ENCODE data around the gene SYS1. TPM values are rescaled to one million over a fixed set of nuclear protein-coding genes. Genes with fewer than 3 reads are reported as not detected.

Gene SYS1
- total RNA-seq, 4 donors from 2014 or later, result 19.2 to 35.6 (median 25.2) TPM

- H3K4me1 ChIP-seq, result peaks cover 0 to 32% (median 12%) of the 10 kb centered on the region in 4 donors
These were observed 46.7 kb downstream of the SYS1 start for GRCh38 chr20:45409521-45410272.

GRCh38 chr20:45410887-45411286 is 47.9 kb downstream of the SYS1 start:
- H3K36me3 ChIP-seq, result peaks cover 0 to 37% (median 0%) of the 10 kb centered on the region in 3 donors
- no peak overlapping the region for H3K27ac ChIP-seq
- 51 to 57% methylated on average over 8 of the region's 8 CpGs for WGBS, 2 donors
- H3K9me3 ChIP-seq, result no peaks in the 10 kb centered on the region
- peaks cover 0 to 31% (median 11%) of the 10 kb centered on the region in 4 donors for H3K4me1 ChIP-seq
- H3K27me3 ChIP-seq, result no peaks in the 10 kb centered on the region
- DNase-seq (ENCODE audit: low spot score in 2 of 2), result no peak
- H3K4me3 ChIP-seq, result no peak overlapping the region
- TF ChIP-seq POLR2A (IDR thresholded peaks at IDR 0.05) (no peak), CTCF (IDR thresholded peaks at IDR 0.05) (no peak)

More at GRCh38 chr20:45409521-45410272, 46.7 kb downstream of the SYS1 start:
- Histone ChIP-seq H3K4me3 (no peak overlapping the region), H3K27ac (no peak overlapping the region), H3K9me3 (no peaks in the 10 kb centered on the region), H3K27me3 (no peaks in the 10 kb centered on the region), H3K36me3 (peaks cover 0 to 37% (median 0%) of the 10 kb centered on the region in 3 donors)
- no peak for TF ChIP-seq CTCF (IDR thresholded peaks at IDR 0.05)
- no peak for TF ChIP-seq POLR2A (IDR thresholded peaks at IDR 0.05)
- no peak for TF ChIP-seq EP300 (IDR thresholded peaks at IDR 0.05)
- DNase-seq (ENCODE audit: low spot score in 2 of 2), result no peak
- 87% methylated on average over 7 of the region's 7 CpGs for WGBS, 2 donors

GRCh38 chr20:45412653-45413052 is 49.7 kb downstream of the SYS1 start:
- Histone ChIP-seq H3K9me3 (no peaks in the 10 kb centered on the region), H3K27me3 (no peaks in the 10 kb centered on the region), H3K27ac (no peak overlapping the region), H3K4me3 (no peak overlapping the region), H3K4me1 (peaks cover 0 to 37% (median 14%) of the 10 kb centered on the region in 4 donors), H3K36me3 (peaks cover 0 to 37% (median 0%) of the 10 kb centered on the region in 3 donors)
- 57 to 60% methylated on average over 5 of the region's 5 CpGs for WGBS, 2 donors
- no peak for DNase-seq (ENCODE audit: low spot score in 2 of 2)
- no peak for TF ChIP-seq EP300 (IDR thresholded peaks at IDR 0.05)

GRCh38 chr20:45413479-45413878 is 50.5 kb downstream of the SYS1 start:
- Histone ChIP-seq H3K27ac (no peak overlapping the region), H3K4me3 (no peak overlapping the region), H3K36me3 (peaks cover 0 to 38% (median 0%) of the 10 kb centered on the region in 3 donors), H3K27me3 (no peaks in the 10 kb centered on the region), H3K4me1 (peaks cover 0 to 36% (median 11%) of the 10 kb centered on the region in 4 donors), H3K9me3 (no peaks in the 10 kb centered on the region)
- TF ChIP-seq POLR2A (IDR thresholded peaks at IDR 0.05) (no peak), CTCF (IDR thresholded peaks at IDR 0.05) (no peak), EP300 (IDR thresholded peaks at IDR 0.05) (no peak)
- WGBS, 2 donors, result 72 to 75% methylated on average over 3 of the region's 3 CpGs
- DNase-seq (ENCODE audit: low spot score in 2 of 2), result no peak

- Histone ChIP-seq H3K27ac (peak within 1 kb of the TSS; percentile 25 to 89 (median 86)), H3K9me3 (no peaks in the 10 kb centered on the region), H3K4me1 (peaks cover 0 to 41% (median 11%) of the 10 kb centered on the region in 4 donors), H3K36me3 (peaks cover 0 to 41% (median 12%) of the 10 kb centered on the region in 3 donors), H3K4me3 (peak within 1 kb of the TSS; percentile 63 to 95 (median 89)), H3K27me3 (no peaks in the 10 kb centered on the region)
- peak; percentile 72 to 80 for DNase-seq (ENCODE audit: low spot score in 2 of 2)
- 0% methylated on average over 32 to 46 of the region's 52 CpGs for WGBS, 2 donors
- TF ChIP-seq EP300 (IDR thresholded peaks at IDR 0.05) (peak; percentile 58 to 92), POLR2A (IDR thresholded peaks at IDR 0.05) (peak; percentile 65 to 75), CTCF (IDR thresholded peaks at IDR 0.05) (peak in 1 of 5 experiments; percentile 36)
These were observed 53.1 kb downstream of the SYS1 start, which contains the start of gene PIGT for GRCh38 chr20:45415822-45416637. TSS of gene PIGT (plus strand) at chr20:45416141. CDS start at chr20:45416157, 16 bp downstream.
